IMR-90 (cell line): ENCODE measurements around the gene SMG1. TPM values are rescaled to one million over a fixed set of nuclear protein-coding genes. Genes with fewer than 3 reads are reported as not detected.

Source experiments
- ATAC-seq: fragments of 200-7000 bp; cut with Tn5 transposase; 2 replicates; pipeline ENCODE4 v1.9.1; 2020; ENCODE audit warnings: low read depth, mild to moderate bottlenecking, moderate library complexity
- BruUV-seq: library from RNA; stranded (reverse); fragments of 400-500 nt; replicated peaks from 2 replicates; lab custom pipeline; 2021; lab: Mats Ljungman, UMichigan
- CTCF ChIA-PET: fragments of 300-600 bp; formaldehyde crosslinking; extraction: SDS; loops from one replicate; lab custom pipeline; 2021; ENCODE audit warnings: antibody characterized with exemption; lab: Yijun Ruan, JAX
- POLR2A ChIA-PET: fragments of 300-600 bp; sonication (Branson Sonifier 250); formaldehyde crosslinking; loops from one replicate; lab custom pipeline; 2022; ENCODE audit warnings: antibody characterized with exemption; ENCODE audit not compliant: unreplicated experiment; lab: Charles Lee
- DNase-seq: peaks from one replicate; pipeline ENCODE4 v3.0.0; 2013
- H2AFZ ChIP-seq: replicated peaks from 2 replicates; pipeline ENCODE3; 2013; ENCODE audit warnings: low read length, mild to moderate bottlenecking; ENCODE audit not compliant: poor library complexity
- H2AK5ac ChIP-seq: 2 replicates; pipeline ENCODE4 v1.6.1; 2013; ENCODE audit warnings: low read depth, low read length, inconsistent platforms
- H2AK9ac ChIP-seq: replicated peaks from 2 replicates; pipeline ENCODE3; 2013; ENCODE audit warnings: mild to moderate bottlenecking, low read depth, low read length, moderate library complexity; ENCODE audit not compliant: poor library complexity
- H2BK120ac ChIP-seq: 2 replicates; pipeline ENCODE4 v1.6.1; 2013; ENCODE audit warnings: low read depth, low read length, inconsistent platforms
- H2BK15ac ChIP-seq: 3 replicates; pipeline ENCODE4 v1.6.1; 2013; ENCODE audit warnings: low read depth, low read length, inconsistent platforms
- H2BK20ac ChIP-seq: 2 replicates; pipeline ENCODE4 v1.6.1; 2013; ENCODE audit warnings: low read depth, mild to moderate bottlenecking, inconsistent platforms, low read length, moderate library complexity
- H2BK5ac ChIP-seq: 2 replicates; pipeline ENCODE4 v1.6.1; 2013; ENCODE audit warnings: mild to moderate bottlenecking, low read depth, low read length, inconsistent platforms; ENCODE audit not compliant: poor library complexity, severe bottlenecking
- H3K14ac ChIP-seq: replicated peaks from 2 replicates; pipeline ENCODE4 v1.6.1; 2013; ENCODE audit warnings: low read depth, low read length, inconsistent platforms
- H3K18ac ChIP-seq: 2 replicates; pipeline ENCODE4 v1.6.1; 2013; ENCODE audit warnings: low read depth, low read length, control low read depth
- H3K23ac ChIP-seq: 2 replicates; pipeline ENCODE4 v1.6.1; 2013; ENCODE audit warnings: low read depth, low read length, inconsistent platforms
- H3K27ac ChIP-seq: 2 replicates; pipeline ENCODE4 v1.5.1; 2013; ENCODE audit warnings: mild to moderate bottlenecking, control low read depth, low read length; ENCODE audit not compliant: insufficient read depth
- H3K27me3 ChIP-seq: 2 replicates; pipeline ENCODE4 v1.6.1; 2013; ENCODE audit warnings: low read length; ENCODE audit not compliant: control insufficient read depth, insufficient read depth
- H3K36me3 ChIP-seq: 2 replicates; pipeline ENCODE4 v1.6.1; 2013; ENCODE audit warnings: low read length, mixed read lengths; ENCODE audit not compliant: control insufficient read depth, insufficient read depth
- H3K4ac ChIP-seq: 2 replicates; pipeline ENCODE4 v1.6.1; 2013; ENCODE audit warnings: low read depth, low read length, inconsistent platforms
- H3K4me1 ChIP-seq: 2 replicates; pipeline ENCODE4 v1.6.1; 2013; ENCODE audit warnings: low read length, mixed read lengths; ENCODE audit not compliant: control insufficient read depth, insufficient read depth
- H3K4me2 ChIP-seq: 2 replicates; pipeline ENCODE4 v1.6.1; 2013; ENCODE audit warnings: low read depth, mild to moderate bottlenecking, control low read depth, low read length, moderate library complexity
- H3K4me3 ChIP-seq: 2 replicates; pipeline ENCODE4 v1.5.1; 2013; ENCODE audit warnings: low read depth, mild to moderate bottlenecking, control low read depth, low read length, moderate library complexity; ENCODE audit not compliant: insufficient read depth
- H3K56ac ChIP-seq: 2 replicates; pipeline ENCODE4 v1.6.1; 2013; ENCODE audit warnings: low read length, inconsistent platforms; ENCODE audit not compliant: insufficient read depth; ENCODE audit errors: extremely low read depth
- H3K79me1 ChIP-seq, 2 experiments: 2 replicates each; pipeline ENCODE4 v1.6.1; 2013; ENCODE audit warnings: low read length in 2 of 2, inconsistent platforms in 1 of 2, low read depth in 1 of 2
- H3K9ac ChIP-seq: 2 replicates; pipeline ENCODE4 v1.6.1; 2013; ENCODE audit warnings: low read depth, low read length, control low read depth
- H3K9me1 ChIP-seq: 2 replicates; pipeline ENCODE4 v1.6.1; 2013; ENCODE audit warnings: low read length, inconsistent platforms; ENCODE audit not compliant: insufficient read depth
- H3K9me3 ChIP-seq: 2 replicates; pipeline ENCODE4 v1.6.1; 2013; ENCODE audit warnings: low read length; ENCODE audit not compliant: control insufficient read depth, insufficient read depth
- H4K20me1 ChIP-seq: 2 replicates; pipeline ENCODE4 v1.6.1; 2013; ENCODE audit warnings: low read length, inconsistent platforms; ENCODE audit not compliant: insufficient read depth
- H4K5ac ChIP-seq: 2 replicates; pipeline ENCODE4 v1.6.1; 2013; ENCODE audit warnings: mild to moderate bottlenecking, low read depth, low read length, control low read depth
- H4K8ac ChIP-seq, 2 experiments: 2 replicates each; pipeline ENCODE4 v1.6.1; 2013; ENCODE audit warnings: low read depth in 2 of 2, low read length in 2 of 2, control low read depth in 1 of 2, inconsistent platforms in 1 of 2
- H4K91ac ChIP-seq: 2 replicates; pipeline ENCODE4 v1.6.1; 2013; ENCODE audit warnings: low read depth, low read length, inconsistent platforms; ENCODE audit not compliant: insufficient read depth
- FOS ChIP-seq: fragments of 150-350 bp; IDR thresholded peaks from 2 replicates; pipeline ENCODE4 v1.6.1; 2016; ENCODE audit warnings: low read depth, low read length
- WGBS, 2 experiments: methylation state at CpG; one replicate each; pipeline versions ENCODE4 v1.1.5 to v1.1.7; 2013; ENCODE audit warnings: missing lambda C conversion rate in 2 of 2; ENCODE audit not compliant: insufficient read length in 1 of 2; ENCODE audit errors: extremely low coverage in 2 of 2; 5-methylcytosine and 5-hydroxymethylcytosine counted together
- dilution Hi-C: fragments of 300-500 bp; cut with HindIII; formaldehyde crosslinking; loops from one replicate; pipeline ENCODE4 v1.14.3; 2018; ENCODE audit warnings: low sequenced_read_pairs; ENCODE audit not compliant: unreplicated experiment
- in situ Hi-C: fragments of 300-500 bp; cut with MboI; formaldehyde crosslinking; loops from 3 replicates; pipeline ENCODE4 v1.14.3; 2019; ENCODE audit warnings: low sequenced_read_pairs, inconsistent platforms, mixed read lengths
- intact Hi-C: fragments of 100-400 bp; cut with micrococcal nuclease; formaldehyde crosslinking; loops from 2 replicates; pipeline ENCODE4 v1.10.0; 2022
- polyA plus RNA-seq, 3 experiments: library from polyadenylated mRNA; depleted of rRNA; stranded (reverse); fragments of >200 nt; gene quantifications; 2 replicates each; pipeline ENCODE4 v1.2.3, GENCODE V29; 2012; ENCODE audit warnings: low replicate concordance in 1 of 3
- total RNA-seq: library from RNA; depleted of rRNA; stranded (reverse); fragments of >200 nt; gene quantifications from 2 replicates; pipeline ENCODE4 v1.2.3, GENCODE V29; 2012

The SMG1 gene
- total and polyA plus RNA-seq, 2 of the 4 experiments (the other 2 are of a cell fraction), result 13.4 to 53.8 TPM

DNA sequence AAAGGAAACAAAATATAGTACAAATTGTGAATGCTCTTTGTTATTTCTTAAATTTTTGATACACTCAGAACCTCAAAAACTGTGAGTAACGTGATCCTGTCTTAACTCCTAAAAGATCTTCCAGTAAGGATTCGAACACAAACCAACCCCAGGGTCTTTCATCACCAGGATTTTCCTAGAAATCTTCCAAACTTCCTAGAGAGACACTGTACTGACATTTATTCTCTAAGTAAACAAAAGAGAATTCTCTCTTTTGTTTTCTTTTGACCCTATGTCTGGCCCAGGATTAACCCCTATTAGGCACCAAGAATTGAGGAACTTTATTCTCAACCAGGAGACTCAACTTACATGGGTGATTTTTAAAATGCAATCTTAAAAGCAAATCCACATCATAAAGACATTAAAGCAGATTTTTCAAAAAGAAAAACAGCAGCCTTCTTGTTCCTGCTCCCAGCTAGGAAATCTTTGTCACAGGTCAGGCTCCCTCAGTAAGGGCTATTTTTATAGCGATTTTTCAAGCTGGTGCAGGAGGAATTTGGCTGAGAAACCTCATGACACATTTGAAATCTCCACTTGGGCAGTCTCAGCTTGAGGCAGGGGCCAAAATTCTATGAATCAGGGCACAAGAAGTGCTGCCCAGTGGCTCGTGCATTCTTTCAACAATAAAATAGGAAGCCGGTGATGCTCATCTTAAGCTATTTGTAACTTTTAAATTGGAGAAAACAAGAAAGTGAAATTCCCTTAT is 6.2 kb upstream of the SMG1 start:
- H2AFZ ChIP-seq, result no peak overlapping the region

More for the DNA sequence above, 6.2 kb upstream of the SMG1 start:
- Histone ChIP-seq H3K56ac (no peak overlapping the region), H3K4me2 (no peak overlapping the region; the same call in 1 of the 2 replicates), H3K4me1 (no peaks in the 10 kb centered on the region), H3K27me3 (no peaks in the 10 kb centered on the region; the same call in 1 of the 2 replicates), H2BK120ac (no peak overlapping the region), H3K36me3 (no peaks in the 10 kb centered on the region), H4K20me1 (no peaks in the 10 kb centered on the region), H3K14ac (no peak overlapping the region), H2AK5ac (no peak overlapping the region), H3K27ac (no peak overlapping the region), H2BK20ac (no peak overlapping the region), H4K8ac (no peak overlapping the region), H4K91ac (no peak overlapping the region), H3K9me1 (no peaks in the 10 kb centered on the region; the same call in 1 of the 2 replicates), H3K9ac (no peak overlapping the region), H4K5ac (no peak overlapping the region), H2BK5ac (no peak overlapping the region), H3K23ac (no peak overlapping the region), H3K4ac (no peak overlapping the region), H2AK9ac (no peak overlapping the region), H3K9me3 (no peaks in the 10 kb centered on the region), H3K18ac (no peak overlapping the region), H3K4me3 (no peak overlapping the region), H2BK15ac (no peak overlapping the region), H3K79me1 (no peaks in the 10 kb centered on the region)
- dilution Hi-C loops, result no loop called here
- no peak for TF ChIP-seq FOS
- in situ Hi-C loops, result no loop called here
- peak; percentile 40 for ATAC-seq
- intact Hi-C loops, result no loop called here
- 0% methylated on average over 1 of the region's 5 CpGs; no CpG with 5 or more reads in 1 of the 2 experiments for WGBS, 2 experiments
- BruUV-seq, result no TSS peak
- peak; percentile 43 for DNase-seq
- ChIA-PET CTCF (interaction anchor here (0.8 kb wide), 1 partner anchor 9 kb away, joined by 5 read pairs; no protein-coding TSS in a partner anchor), POLR2A (no interaction called here)
